Esophagus squamous epithelium (tissue), 5 donors: ENCODE data around the gene LARP4. TPM values are rescaled to one million over a fixed set of nuclear protein-coding genes. Genes with fewer than 3 reads are reported as not detected.
"Not testable (repeated sequence)": the region's sequence is repeated elsewhere in the genome, so short reads cannot be mapped to it uniquely, and the experiment has no call there.

ENCODE experiments used
- DNase-seq: peaks from one replicate; lab custom pipeline; 2025; lab: John Stamatoyannopoulos, UW
- H3K27ac ChIP-seq, 4 donors: fragments of 200-600 bp; sonication (generic); one replicate each; pipeline ENCODE4 v1.5.1; 2016 to 2019; ENCODE audit warnings: mild to moderate bottlenecking in 1 of 4
- H3K27me3 ChIP-seq, 4 donors: fragments of 200-600 bp; sonication (generic); 1 replicate in 3 of 4; 2 replicates in 1 of 4; pipeline versions ENCODE4 v1.5.1 to v1.6.0; 2017 to 2021; ENCODE audit warnings: antibody characterized with exemption in 1 of 4
- H3K36me3 ChIP-seq, 3 donors: fragments of 200-600 bp; sonication (generic); one replicate each; pipeline ENCODE4 v1.5.1; 2016 to 2019
- H3K4me1 ChIP-seq, 3 donors: fragments of 200-600 bp; sonication (generic); one replicate each; pipeline ENCODE4 v1.5.1; 2017 to 2019
- H3K4me3 ChIP-seq, 4 donors: fragments of 200-600 bp; sonication (generic); 1 replicate in 3 of 4; 2 replicates in 1 of 4; pipeline ENCODE4 v1.5.1; 2016 to 2019; ENCODE audit warnings: mild to moderate bottlenecking in 2 of 4, moderate library complexity in 1 of 4
- H3K9me3 ChIP-seq, 3 donors: fragments of 200-600 bp; sonication (generic); one replicate each; pipeline ENCODE4 v1.5.1; 2016 to 2019
- CTCF ChIP-seq, 6 experiments: fragments of 450-650 bp in 4 of 6; fragments of 200-600 bp in 2 of 6; sonication (generic) in 2 of 6; IDR thresholded peaks; one replicate each; pipeline ENCODE4 v1.5.1; 2016 to 2019; ENCODE audit warnings: antibody characterized with exemption in 6 of 6, mild to moderate bottlenecking in 4 of 6, moderate library complexity in 4 of 6
- POLR2A ChIP-seq, 4 donors: fragments of 450-650 bp; IDR thresholded peaks; one replicate each; pipeline ENCODE4 v1.6.1; 2017; ENCODE audit warnings: antibody characterized with exemption in 4 of 4, mild to moderate bottlenecking in 4 of 4, moderate library complexity in 3 of 4
- WGBS, 2 donors: methylation state at CpG; one replicate each; pipeline ENCODE4 v1.1.5; 2018; 5-methylcytosine and 5-hydroxymethylcytosine counted together
- intact Hi-C: fragments of 100-400 bp; cut with DNase I; formaldehyde crosslinking; loops from one replicate; pipeline ENCODE4 v1.15.0; 2022
- total RNA-seq, 4 donors: library from RNA; depleted of rRNA; stranded (reverse); fragments of >200 nt; gene quantifications; one replicate each; pipeline ENCODE4 v1.1.0, GENCODE V29; 2016
- donor health status: DM: yes; HTN: yes; CAD: no.

Gene LARP4
- total RNA-seq, 4 donors from 2014 or later, result 22.7 to 36.0 (median 29.6) TPM

- Histone ChIP-seq H3K4me1 (peaks cover 0 to 10% (median 4%) of the 10 kb centered on the region in 3 donors), H3K9me3 (no peaks in the 10 kb centered on the region), H3K36me3 (no peaks in the 10 kb centered on the region), H3K4me3 (no peak overlapping the region), H3K27me3 (no peaks in the 10 kb centered on the region), H3K27ac (no peak overlapping the region)
- DNase-seq, result no peak
- intact Hi-C loops, result no loop called here
- 46 to 66% methylated on average over 2 of the region's 2 CpGs for WGBS, 2 donors
- TF ChIP-seq CTCF (IDR thresholded peaks at IDR 0.05) (no peak), POLR2A (IDR thresholded peaks at IDR 0.05) (no peak)
Measured at GRCh38 chr12:50354908-50355307, 45.8 kb upstream of the LARP4 start.

GRCh38 chr12:50355365-50355764 is 45.3 kb upstream of the LARP4 start:
- Histone ChIP-seq H3K27me3 (no peaks in the 10 kb centered on the region), H3K27ac (no peak overlapping the region), H3K9me3 (no peaks in the 10 kb centered on the region), H3K4me3 (no peak overlapping the region), H3K4me1 (peaks cover 0 to 10% (median 4%) of the 10 kb centered on the region in 3 donors), H3K36me3 (no peaks in the 10 kb centered on the region)
- intact Hi-C loops, result no loop called here
- no peak for DNase-seq
- TF ChIP-seq CTCF (IDR thresholded peaks at IDR 0.05) (no peak), POLR2A (IDR thresholded peaks at IDR 0.05) (no peak)
- 95 to 97% methylated on average over 4 of the region's 4 CpGs for WGBS, 2 donors

GRCh38 chr12:50362671-50363070 is 38.0 kb upstream of the LARP4 start:
- H3K27ac ChIP-seq, result no peak overlapping the region
- H3K36me3 ChIP-seq, result no peaks in the 10 kb centered on the region
- H3K4me1 ChIP-seq, result no peaks in the 10 kb centered on the region
- no peak for DNase-seq
- 75 to 89% methylated on average over 1 to 2 of the region's 4 CpGs for WGBS, 2 donors
- H3K9me3 ChIP-seq, result no peaks in the 10 kb centered on the region
- intact Hi-C loops, result no loop called here
- no peaks in the 10 kb centered on the region for H3K27me3 ChIP-seq
- no peak overlapping the region for H3K4me3 ChIP-seq
- TF ChIP-seq POLR2A (IDR thresholded peaks at IDR 0.05), result no peak
- TF ChIP-seq CTCF (IDR thresholded peaks at IDR 0.05), result no peak

- TF ChIP-seq CTCF (IDR thresholded peaks at IDR 0.05) (no peak), POLR2A (IDR thresholded peaks at IDR 0.05) (no peak)
- Histone ChIP-seq H3K36me3 (no peaks in the 10 kb centered on the region), H3K27ac (no peak overlapping the region), H3K4me1 (no peaks in the 10 kb centered on the region), H3K9me3 (no peaks in the 10 kb centered on the region), H3K27me3 (no peaks in the 10 kb centered on the region), H3K4me3 (no peak overlapping the region)
- no peak for DNase-seq
- intact Hi-C loops, result no loop called here
- 71 to 72% methylated on average over 5 of the region's 5 CpGs for WGBS, 2 donors
Measured at GRCh38 chr12:50363141-50363540, 37.5 kb upstream of the LARP4 start.

GRCh38 chr12:50365709-50366406 is 34.8 kb upstream of the LARP4 start:
- no peak overlapping the region for H3K4me3 ChIP-seq
- DNase-seq, result no peak
- no peaks in the 10 kb centered on the region for H3K27me3 ChIP-seq
- no peak for TF ChIP-seq POLR2A (IDR thresholded peaks at IDR 0.05)
- no peak for TF ChIP-seq CTCF (IDR thresholded peaks at IDR 0.05)
- no peaks in the 10 kb centered on the region for H3K4me1 ChIP-seq
- 90 to 91% methylated on average over 7 to 9 of the region's 9 CpGs for WGBS, 2 donors
- H3K27ac ChIP-seq, result no peak overlapping the region
- intact Hi-C loops, result no loop called here
- no peaks in the 10 kb centered on the region for H3K9me3 ChIP-seq
- H3K36me3 ChIP-seq, result no peaks in the 10 kb centered on the region

GRCh38 chr12:50370672-50371071 is 30.0 kb upstream of the LARP4 start:
- H3K27me3 ChIP-seq, H3K9me3 ChIP-seq, intact Hi-C loops, DNase-seq, H3K27ac ChIP-seq, H3K4me1 ChIP-seq, H3K36me3 ChIP-seq, H3K4me3 ChIP-seq: not testable (repeated sequence)
- WGBS, 2 donors, result 67 to 68% methylated on average over 7 of the region's 7 CpGs
